GM12891 (cell line): ENCODE results near the gene SIRT3.

Experiments
- PAX5 ChIP-seq: IDR thresholded peaks from 2 replicates; pipeline ENCODE4 v1.6.1; 2011; ENCODE audit warnings: low read length, moderate library complexity, mild to moderate bottlenecking; ENCODE audit not compliant: insufficient read depth, severe bottlenecking
- POLR2A ChIP-seq: IDR thresholded peaks from 2 replicates; pipeline ENCODE4 v1.6.1; 2011; ENCODE audit warnings: low read depth, low read length, control low read depth
- POLR2AphosphoS5 ChIP-seq: IDR thresholded peaks from 2 replicates; pipeline ENCODE4 v1.6.1; 2011; ENCODE audit warnings: low read depth, low read length, control low read depth
- POU2F2 ChIP-seq: IDR thresholded peaks from 2 replicates; pipeline ENCODE4 v1.6.1; 2011; ENCODE audit warnings: low read depth, mild to moderate bottlenecking, control low read depth, low read length, moderate library complexity
- SPI1 ChIP-seq: IDR thresholded peaks from 2 replicates; pipeline ENCODE4 v1.6.1; 2011; ENCODE audit warnings: low read depth, low read length, control low read depth
- TAF1 ChIP-seq: IDR thresholded peaks from 2 replicates; pipeline ENCODE4 v1.6.1; 2011; ENCODE audit warnings: low read depth, low read length, control low read depth

DNA sequence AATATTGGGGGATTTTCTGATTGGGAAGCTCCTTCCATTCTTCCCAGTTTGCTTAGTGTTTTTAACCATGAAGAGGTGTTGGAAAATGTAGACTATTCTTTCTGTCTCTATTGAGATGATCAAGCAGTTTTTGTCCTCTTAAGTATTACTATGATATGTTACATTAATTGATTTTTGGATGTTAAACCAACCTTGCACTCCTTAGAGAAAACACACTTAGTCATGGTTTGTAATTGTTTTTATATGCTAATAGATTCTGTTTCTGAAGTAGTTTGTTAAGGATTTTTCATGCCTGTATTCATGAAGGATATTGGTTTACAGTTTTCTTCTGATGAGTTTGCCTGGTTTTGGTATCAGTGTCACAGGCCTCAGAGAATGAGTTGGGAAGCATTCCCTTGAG lies 40.1 kb upstream of the SIRT3 start:
- no peak for TF ChIP-seq TAF1
- TF ChIP-seq PAX5: no peak
- no peak for TF ChIP-seq POLR2A
- TF ChIP-seq POLR2AphosphoS5: no peak
- TF ChIP-seq SPI1: no peak
- TF ChIP-seq POU2F2: no peak
